ENCODE results near the gene CCDC88A. TPM values are rescaled to one million over a fixed set of nuclear protein-coding genes. Genes with fewer than 3 reads are reported as not detected.

The CCDC88A gene
- total and polyA plus RNA-seq, 2 donors (not counting 3 experiments of a cell fraction or from before 2014, with no cell fraction given) = 21.1 to 77.4 TPM

DNA sequence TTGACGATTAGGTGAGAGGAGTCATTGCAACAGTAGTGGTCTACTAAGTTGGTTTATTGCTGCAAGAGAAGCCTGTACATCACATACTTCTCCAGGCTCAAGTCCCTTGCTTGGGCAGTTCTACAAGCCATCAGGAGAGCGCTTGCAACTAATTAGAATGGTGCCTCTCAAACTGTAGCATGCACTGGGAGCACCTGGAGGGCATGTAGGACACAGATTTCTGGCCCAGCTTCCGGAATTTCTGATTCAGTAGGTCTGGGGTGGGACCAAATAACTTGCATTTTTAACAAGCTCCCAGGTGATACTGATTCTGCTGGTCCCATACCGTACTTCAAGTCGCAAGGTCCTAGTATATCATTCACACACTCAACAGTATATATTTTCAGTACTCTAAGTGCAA lies 34.5 kb upstream of the CCDC88A start:
- TF ChIP-seq CTCF (IDR thresholded peaks at IDR 0.05; ENCODE audit: extremely low read depth in 1 of 2, insufficient read depth in 1 of 2, low read depth in 1 of 2, low read length in 2 of 2) (no peak), JUN (IDR thresholded peaks at IDR 0.05; ENCODE audit: borderline replicate concordance, insufficient read depth, insufficient read length, low read depth) (no peak), FOS (IDR thresholded peaks at IDR 0.05; ENCODE audit: borderline replicate concordance, insufficient read depth, low read length) (no peak), GATA2 (IDR thresholded peaks at IDR 0.05; ENCODE audit: insufficient read depth, insufficient read length, low read depth, low read length) (no peak), POLR2AphosphoS5 (IDR thresholded peaks at IDR 0.05; ENCODE audit: insufficient read depth, low read depth, low read length) (no peak), MAX (IDR thresholded peaks at IDR 0.05; ENCODE audit: insufficient read depth, insufficient read length) (no peak), EZH2 (IDR thresholded peaks at IDR 0.05; ENCODE audit: borderline replicate concordance, low read depth, low read length, severe bottlenecking) (no peak), POLR2A (IDR thresholded peaks at IDR 0.05; ENCODE audit: low read depth, low read length) (no peak), MYC (IDR thresholded peaks at IDR 0.05; ENCODE audit: low read depth, low read length) (no peak)
- Histone ChIP-seq H3K9me3 (replicated peaks; ENCODE audit: control insufficient read depth, insufficient read depth, low read length) (no peaks in the 10 kb centered on the region), H2AFZ (ENCODE audit: low read depth, low read length) (no peak overlapping the region), H3K4me3 (replicated peaks in 1 of 3; ENCODE audit: insufficient read depth in 1 of 3, low read depth in 1 of 3, low read length in 3 of 3) (no peak overlapping the region), H3K27me3 (ENCODE audit: control insufficient read depth in 2 of 2, insufficient read depth in 2 of 2, low read length in 2 of 2) (peaks cover 0 to 3% of the 10 kb centered on the region in 2 experiments), H3K36me3 (ENCODE audit: control insufficient read depth in 2 of 2, extremely low read depth in 1 of 2, insufficient read depth in 2 of 2, low read length in 2 of 2) (no peaks in the 10 kb centered on the region), H3K9ac (replicated peaks; ENCODE audit: extremely low read depth, insufficient read depth, low read length) (no peak overlapping the region), H3K9me1 (replicated peaks; ENCODE audit: control insufficient read depth, extremely low read depth, insufficient read depth, low read length) (no peaks in the 10 kb centered on the region), H3K4me2 (ENCODE audit: insufficient read depth, low read length) (no peak overlapping the region), H3K4me1 (ENCODE audit: control insufficient read depth, extremely low read depth, insufficient read depth, low read length) (no peaks in the 10 kb centered on the region), H4K20me1 (replicated peaks; ENCODE audit: control insufficient read depth, extremely low read depth, insufficient read depth, low read length) (no peaks in the 10 kb centered on the region), H3K79me2 (ENCODE audit: control insufficient read depth, insufficient read depth, low read length) (no peaks in the 10 kb centered on the region), H3K27ac (ENCODE audit: insufficient read depth, low read depth, low read length) (no peak overlapping the region)
- BruUV-seq (replicated peaks) = no TSS peak
- DNase-seq (ENCODE audit: low read depth, low spot score) (no peak), FAIRE-seq (no peak)
- ChIA-PET CTCF (interaction anchor here (1.1 to 1.3 kb wide), 3 partner anchors 15 to 22 kb away, joined by 3 read pairs; no protein-coding TSS in a partner anchor), POLR2A (no interaction called here)
- dilution Hi-C loops (cut with MboI; ENCODE audit: extremely low pct_ligation_motif_present, low sequenced_read_pairs) (no loop called here), intact Hi-C loops (cut with micrococcal nuclease) (no loop called here)

Measured in endothelial cell of umbilical vein (primary cell).